ENCODE data around the gene CACFD1. TPM values are rescaled to one million over a fixed set of nuclear protein-coding genes. Genes with fewer than 3 reads are reported as not detected.

CACFD1 gene
- total RNA-seq, 1 experiment from 2014 or later: 22.5 TPM

- Mint-ChIP-seq H3K27me3 (ENCODE audit: low read depth) (no peaks in the 10 kb centered on the region), H3K4me1 (peaks cover 4% of the 10 kb centered on the region; the same call in 1 of the 2 replicates), H3K9me3 (no peaks in the 10 kb centered on the region), H3K4me3 (no peak overlapping the region), H3K27ac (no peak overlapping the region), H3K36me3 (no peaks in the 10 kb centered on the region)
- no peak for DNase-seq (ENCODE audit: low spot score)
- POLR2A ChIA-PET: no interaction called here
- ATAC-seq: no peak
- CTCF ChIA-PET: interaction anchor here (1.0 kb wide), 1 partner anchor 10 kb away, joined by 5 read pairs; no protein-coding TSS in a partner anchor
- no peak for TF ChIP-seq MLX (CRISPR knock-in tag; IDR thresholded peaks at IDR 0.05)
Observed at GRCh38 chr9:133515240-133515610, 55.4 kb downstream of the CACFD1 start.

GRCh38 chr9:133515615-133516255, 56.0 kb downstream of the CACFD1 start:
- Mint-ChIP-seq H3K27ac (no peak overlapping the region), H3K9me3 (no peaks in the 10 kb centered on the region), H3K4me3 (no peak overlapping the region), H3K4me1 (0 out of 2 replicates have a peak, but pooled peaks cover 4% of the 10 kb centered on the region), H3K36me3 (no peaks in the 10 kb centered on the region), H3K27me3 (ENCODE audit: low read depth) (no peaks in the 10 kb centered on the region)
- DNase-seq (ENCODE audit: low spot score) (no peak), ATAC-seq (no peak)
- ChIA-PET POLR2A (no interaction called here), CTCF (interaction anchor here (0.6 kb wide), 1 partner anchor 244 kb away, joined by 3 read pairs; no protein-coding TSS in a partner anchor)
- TF ChIP-seq ATF6 (CRISPR knock-in tag; IDR thresholded peaks at IDR 0.05) (no peak), NR2C2 (CRISPR knock-in tag; IDR thresholded peaks at IDR 0.05) (no peak), ZNF232 (CRISPR knock-in tag; IDR thresholded peaks at IDR 0.05) (no peak), HMGXB4 (CRISPR knock-in tag; IDR thresholded peaks at IDR 0.05) (no peak), ZBTB43 (CRISPR knock-in tag; IDR thresholded peaks at IDR 0.05) (no peak)

- Mint-ChIP-seq H3K9me3 (no peaks in the 10 kb centered on the region), H3K36me3 (no peaks in the 10 kb centered on the region), H3K27ac (no peak overlapping the region), H3K27me3 (ENCODE audit: low read depth) (no peaks in the 10 kb centered on the region), H3K4me3 (no peak overlapping the region), H3K4me1 (0 out of 2 replicates have a peak, but pooled peaks cover 4% of the 10 kb centered on the region)
- DNase-seq (ENCODE audit: low spot score) (no peak), ATAC-seq (no peak)
- CTCF ChIA-PET: interaction anchor here (0.6 kb wide), 1 partner anchor 243 kb away, joined by 3 read pairs; no protein-coding TSS in a partner anchor
- POLR2A ChIA-PET: no interaction called here
- TF ChIP-seq E2F1 (CRISPR knock-in tag; IDR thresholded peaks at IDR 0.05) (no peak), CREM (CRISPR knock-in tag; IDR thresholded peaks at IDR 0.05) (no peak), ZNF219 (CRISPR knock-in tag; IDR thresholded peaks at IDR 0.05; ENCODE audit: borderline replicate concordance) (no peak), ZSCAN18 (CRISPR knock-in tag; IDR thresholded peaks at IDR 0.05) (no peak), GABPB1 (CRISPR knock-in tag; IDR thresholded peaks at IDR 0.05) (no peak), ZNF532 (CRISPR knock-in tag; IDR thresholded peaks at IDR 0.05; ENCODE audit: borderline replicate concordance) (no peak), FOXP1 (CRISPR knock-in tag; IDR thresholded peaks at IDR 0.05; ENCODE audit: borderline replicate concordance) (no peak), HMGA2 (CRISPR knock-in tag; IDR thresholded peaks at IDR 0.05) (no peak)
Observed at GRCh38 chr9:133516256-133516960, 56.6 kb downstream of the CACFD1 start.

All from WTC11 (cell line).